K562 (cell line): ENCODE data around the gene WDHD1. TPM values are rescaled to one million over a fixed set of nuclear protein-coding genes. Genes with fewer than 3 reads are reported as not detected.

Experiments used
- ATF3 ChIP-seq, 2 experiments: fragments of 450-650 bp in 1 of 2; sonication (generic) in 1 of 2; formaldehyde crosslinking in 1 of 2; IDR thresholded peaks in 1 of 2; conservative IDR thresholded peaks in 1 of 2; 2 replicates each; pipeline versions ENCODE4 v1.6.1 to v1.8.1; 2016 to 2023; ENCODE audit warnings: mild to moderate bottlenecking in 2 of 2, moderate library complexity in 2 of 2, inconsistent platforms in 1 of 2, missing genetic modification reagents in 1 of 2
- CBFA2T3 ChIP-seq: fragments of 450-650 bp; IDR thresholded peaks from 2 replicates; pipeline ENCODE4 v1.6.1; 2017
- CHD2 ChIP-seq: IDR thresholded peaks from 2 replicates; pipeline ENCODE4 v1.6.1; 2011; ENCODE audit warnings: low read depth, low read length
- EHMT2 ChIP-seq: fragments of 450-650 bp; IDR thresholded peaks from 2 replicates; pipeline ENCODE4 v1.6.1; 2018; ENCODE audit warnings: antibody characterized with exemption
- FOS ChIP-seq: IDR thresholded peaks from 3 replicates; pipeline ENCODE4 v1.6.1; 2011; ENCODE audit not compliant: insufficient read length; ENCODE audit errors: extremely low read depth
- GATA2 ChIP-seq: sonication (generic); formaldehyde crosslinking; IDR thresholded peaks from 2 replicates; pipeline ENCODE4 v1.4.0; 2020; ENCODE audit warnings: mild to moderate bottlenecking, missing genetic modification reagents
- GTF2E2 ChIP-seq: fragments of 200-800 bp; sonication (Bioruptor generic); IDR thresholded peaks from 2 replicates; pipeline ENCODE4 v1.6.1; 2016; ENCODE audit warnings: missing genetic modification characterization, missing compliant biosample characterization
- GTF3C2 ChIP-seq: IDR thresholded peaks from 3 replicates; pipeline ENCODE4 v1.6.1; 2011; ENCODE audit warnings: borderline replicate concordance, mild to moderate bottlenecking, moderate library complexity; ENCODE audit not compliant: insufficient read length; ENCODE audit errors: extremely low read depth
- HINFP ChIP-seq: fragments of 450-650 bp; conservative IDR thresholded peaks from 2 replicates; pipeline ENCODE4 v1.6.1; 2016; ENCODE audit warnings: missing genetic modification characterization, low read depth, mild to moderate bottlenecking, control low read depth, missing compliant biosample characterization
- HNRNPK ChIP-seq: fragments of 200-400 bp; formaldehyde crosslinking; IDR thresholded peaks from one replicate; pipeline ENCODE4 v1.6.1; 2018; ENCODE audit warnings: mild to moderate bottlenecking, low read depth, low read length; ENCODE audit not compliant: poor library complexity, severe bottlenecking
- HNRNPLL ChIP-seq: fragments of 200-400 bp; formaldehyde crosslinking; IDR thresholded peaks from 2 replicates; pipeline ENCODE4 v1.6.1; 2017; ENCODE audit warnings: low read length, low read depth, mild to moderate bottlenecking; ENCODE audit not compliant: poor library complexity, severe bottlenecking
- ILK ChIP-seq: fragments of 450-650 bp; IDR thresholded peaks from 2 replicates; pipeline ENCODE4 v1.6.1; 2016; ENCODE audit warnings: missing genetic modification characterization, low read depth, mild to moderate bottlenecking, missing compliant biosample characterization, moderate library complexity, borderline replicate concordance
- MBD2 ChIP-seq: sonication (generic); IDR thresholded peaks from 2 replicates; pipeline ENCODE4 v1.6.1; 2016; ENCODE audit warnings: low read depth, borderline replicate concordance
- NCOA6 ChIP-seq: fragments of 450-650 bp; IDR thresholded peaks from 2 replicates; pipeline ENCODE4 v1.6.1; 2017; ENCODE audit warnings: mild to moderate bottlenecking
- RBM34 ChIP-seq: fragments of 200-400 bp; formaldehyde crosslinking; IDR thresholded peaks from 2 replicates; pipeline ENCODE4 v1.6.1; 2018; ENCODE audit warnings: low read length, borderline replicate concordance; ENCODE audit not compliant: insufficient read depth
- SMAD4 ChIP-seq: fragments of 250-450 bp; sonication (Bioruptor Pico); conservative IDR thresholded peaks from 2 replicates; pipeline ENCODE4 v1.8.0; 2021; ENCODE audit warnings: inconsistent platforms, mild to moderate bottlenecking, moderate library complexity
- STAT5B ChIP-seq: fragments of 250-450 bp; sonication (Bioruptor Pico); IDR thresholded peaks from 2 replicates; pipeline ENCODE4 v1.8.0; 2021; ENCODE audit warnings: mild to moderate bottlenecking, inconsistent platforms
- TFAP4 ChIP-seq: sonication (generic); formaldehyde crosslinking; IDR thresholded peaks from 2 replicates; pipeline ENCODE4 v1.8.0; 2022; ENCODE audit warnings: missing genetic modification reagents, mild to moderate bottlenecking, moderate library complexity, borderline replicate concordance
- U2AF2 ChIP-seq: fragments of 200-400 bp; formaldehyde crosslinking; optimal IDR thresholded peaks from 2 replicates; pipeline ENCODE3; 2017; ENCODE audit warnings: low read depth, mild to moderate bottlenecking, low read length
- ZNF668 ChIP-seq: fragments of 250-450 bp; sonication (Bioruptor Pico); IDR thresholded peaks from 2 replicates; pipeline ENCODE4 v1.8.0; 2022; ENCODE audit warnings: mild to moderate bottlenecking, inconsistent platforms
- ZNF699 ChIP-seq: fragments of 250-450 bp; sonication (Bioruptor Pico); IDR thresholded peaks from 2 replicates; pipeline ENCODE4 v1.8.0; 2021; ENCODE audit warnings: mild to moderate bottlenecking, moderate library complexity; ENCODE audit not compliant: insufficient replicate concordance
- ZNF77 ChIP-seq: fragments of 250-450 bp; sonication (Bioruptor Pico); IDR thresholded peaks from 2 replicates; pipeline ENCODE4 v1.5.0; 2020
- polyA plus RNA-seq, 8 experiments: library from polyadenylated mRNA; depleted of rRNA in 4 of 8; stranded (reverse) in 5 of 8; unstranded in 3 of 8; fragments of >200 nt; fragmentation: Nextera tagmentation in 2 of 8; fragmentation: Illumina TruSeq in 1 of 8; extraction: Ambion mirVana in 2 of 8; extraction: Trizol in 1 of 8; gene quantifications; 2 replicates each; pipeline versions ENCODE4 v1.2.1 to v1.2.3, GENCODE V29; 2011 to 2014; ENCODE audit warnings: inconsistent platforms in 1 of 8, missing spikeins in 1 of 8
- total RNA-seq, 7 experiments: library from RNA; depleted of rRNA in 6 of 7; stranded (reverse); fragments of >200 nt in 6 of 7; fragmentation: Illumina TruSeq in 2 of 7; extraction: Trizol in 2 of 7; gene quantifications; 2 replicates each; pipeline versions ENCODE4 v1.2.1 to v1.2.3, GENCODE V29; 2011 to 2021; ENCODE audit warnings: low replicate concordance in 1 of 7

Gene WDHD1
- total and polyA plus RNA-seq, 9 of the 15 experiments (the other 6 are each of a cell fraction or from before 2014, with no cell fraction given), result 11.7 to 39.1 (median 30.0) TPM

GRCh38 chr14:55026793-55027561 lies at the start of gene WDHD1, which contains the start of gene SOCS4 (continued):
- TF ChIP-seq HINFP (tag) (no peak), ZNF77 (CRISPR knock-in tag) (no peak), TFAP4 (peak; percentile 96), FOS (no peak), GTF3C2 (no peak), CHD2 (no peak), HNRNPK (no peak), EHMT2 (no peak), HNRNPLL (peak; percentile 75), MBD2 (peak; percentile 43; the same call in 1 of the 2 replicates), ATF3 (IDR thresholded peaks at IDR 0.05) (no peak), ATF3 (CRISPR knock-in tag; conservative IDR thresholded peaks at IDR 0.05) (no peak), RBM34 (no peak), U2AF2 (no peak), ZNF668 (CRISPR knock-in tag) (no peak), GTF2E2 (tag) (no peak; the same call in 1 of the 2 replicates), STAT5B (CRISPR knock-in tag) (no peak), GATA2 (no peak), SMAD4 (peak; percentile 66; the same call in 1 of the 2 replicates), ZNF699 (no peak), NCOA6 (no peak), CBFA2T3 (no peak), ILK (tag) (no peak)
